Spleen (tissue), 11 donors: ENCODE data around the gene WDR77. TPM values are rescaled to one million over a fixed set of nuclear protein-coding genes. Genes with fewer than 3 reads are reported as not detected.

Experiments used
- DNase-seq: peaks from one replicate; pipeline ENCODE4 v3.0.0-alpha.2; 2020
- H3K27ac ChIP-seq, 8 donors: fragments of 200-600 bp; sonication (generic) in 7 of 8; 1 replicate in 4 of 8; 2 replicates in 4 of 8; pipeline versions ENCODE4 v1.5.0 to v1.8.0; 2016 to 2021; ENCODE audit warnings: inconsistent platforms in 4 of 8, mild to moderate bottlenecking in 4 of 8, moderate library complexity in 1 of 8
- H3K27me3 ChIP-seq, 7 donors: fragments of 200-600 bp; sonication (generic) in 6 of 7; replicated peaks in 1 of 7; 1 replicate in 4 of 7; 2 replicates in 3 of 7; pipeline versions ENCODE4 v1.5.0 to v1.8.0; 2016 to 2021; ENCODE audit warnings: inconsistent platforms in 3 of 7, mild to moderate bottlenecking in 1 of 7
- H3K36me3 ChIP-seq, 6 donors: fragments of 200-600 bp; sonication (generic) in 5 of 6; 1 replicate in 4 of 6; 2 replicates in 2 of 6; pipeline versions ENCODE4 v1.5.0 to v1.8.0; 2016 to 2021; ENCODE audit warnings: inconsistent platforms in 2 of 6
- H3K4me1 ChIP-seq, 6 donors: fragments of 200-600 bp; sonication (generic) in 5 of 6; 1 replicate in 3 of 6; 2 replicates in 3 of 6; pipeline versions ENCODE4 v1.5.0 to v1.8.0; 2016 to 2021; ENCODE audit warnings: inconsistent platforms in 3 of 6
- H3K4me3 ChIP-seq, 8 donors: fragments of 200-600 bp; sonication (generic) in 7 of 8; 1 replicate in 4 of 8; 2 replicates in 4 of 8; pipeline versions ENCODE4 v1.5.0 to v1.8.0; 2016 to 2021; ENCODE audit warnings: inconsistent platforms in 4 of 8, mild to moderate bottlenecking in 4 of 8, moderate library complexity in 2 of 8
- H3K9me3 ChIP-seq, 8 donors: fragments of 200-600 bp; sonication (generic) in 7 of 8; 1 replicate in 4 of 8; 2 replicates in 4 of 8; pipeline versions ENCODE4 v1.5.0 to v1.8.0; 2016 to 2021; ENCODE audit warnings: inconsistent platforms in 4 of 8
- CTCF ChIP-seq, 11 experiments: fragments of 200-600 bp in 7 of 11; fragments of 450-650 bp in 4 of 11; sonication (generic) in 4 of 11; IDR thresholded peaks in 8 of 11; conservative IDR thresholded peaks in 3 of 11; 1 replicate in 7 of 11; 2 replicates in 4 of 11; pipeline versions ENCODE4 v1.4.0 to v1.8.0; 2016 to 2021; ENCODE audit warnings: antibody characterized with exemption in 11 of 11, inconsistent platforms in 4 of 11, mild to moderate bottlenecking in 1 of 11
- POLR2A ChIP-seq, 3 donors: fragments of 450-650 bp; IDR thresholded peaks; one replicate each; pipeline ENCODE4 v1.5.1; 2017; ENCODE audit warnings: antibody characterized with exemption in 3 of 3, mild to moderate bottlenecking in 1 of 3
- POLR2AphosphoS5 ChIP-seq, 3 donors: sonication (generic); formaldehyde crosslinking; IDR thresholded peaks; one replicate each; pipeline ENCODE4 v1.5.1; 2017; ENCODE audit warnings: antibody characterized with exemption in 3 of 3
- WGBS, 5 donors: extraction: QIAGEN DNeasy Blood & Tissue Kit in 3 of 5; methylation state at CpG; one replicate each; pipeline versions ENCODE4 v1.1.5 to v1.1.7; 2013 to 2018; 5-methylcytosine and 5-hydroxymethylcytosine counted together
- intact Hi-C: fragments of 100-400 bp; cut with DNase I; formaldehyde crosslinking; loops from one replicate; pipeline ENCODE4 v1.15.0; 2023; ENCODE audit warnings: low total_unique reads
- polyA plus RNA-seq, 3 donors: library from polyadenylated mRNA; stranded (reverse); fragments of 200-250 nt; gene quantifications; one replicate each; pipeline ENCODE4 v1.2.1, GENCODE V29; 2013
- total RNA-seq, 7 donors: library from RNA; depleted of rRNA in 3 of 7; stranded (reverse); fragments of >200 nt in 3 of 7; fragmentation: NEBNext Ultra II Directional in 4 of 7; extraction: Animal tissue kit (Norgen Biotek cat#: 25700) in 4 of 7; gene quantifications; one replicate each; pipeline versions ENCODE4 v1.1.0 to v1.2.1, GENCODE V29; 2016 to 2021
- donor health status: healthy with polysubstance abuse.
- donor health status: DM: no; HTN: no; CAD: no; lungs with moderate emphysema.
- donor health status: DM: no; HTN: no; CAD: no.
- donor health status: Bipolar disorder and iron deficiency.
- donor health status: healthy.
- donor health status: DM: no; HTN: no; CAD: no.
- donor health status: DM: yes; HTN: yes; CAD: no.

The WDR77 gene
- total and polyA plus RNA-seq, 10 donors = 24.8 to 36.6 (median 33.1) TPM

- no peak for DNase-seq
- Histone ChIP-seq H3K27me3 (no peaks in the 10 kb centered on the region), H3K4me1 (no peaks in the 10 kb centered on the region), H3K36me3 (peaks cover 0 to 20% (median 0%) of the 10 kb centered on the region in 6 donors), H3K4me3 (no peak overlapping the region), H3K27ac (no peak overlapping the region), H3K9me3 (no peaks in the 10 kb centered on the region)
- intact Hi-C loops = no loop called here
- TF ChIP-seq POLR2AphosphoS5 (IDR thresholded peaks at IDR 0.05) (no peak), CTCF (IDR thresholded peaks at IDR 0.05 in 8 of 11, conservative IDR thresholded peaks at IDR 0.05 in 3 of 11) (no peak), POLR2A (IDR thresholded peaks at IDR 0.05) (no peak)
- 82 to 91% (median 87%) methylated on average over 13 of the region's 13 CpGs for WGBS, 5 donors
These were observed 26.3 kb downstream of the WDR77 start for GRCh38 chr1:111422546-111423391.

GRCh38 chr1:111420377-111420776 lies 28.7 kb downstream of the WDR77 start:
- Histone ChIP-seq H3K27me3 (no peaks in the 10 kb centered on the region), H3K4me1 (no peaks in the 10 kb centered on the region), H3K27ac (no peak overlapping the region), H3K4me3 (no peak overlapping the region), H3K36me3 (peaks cover 0 to 27% (median 0%) of the 10 kb centered on the region in 6 donors), H3K9me3 (no peaks in the 10 kb centered on the region)
- no peak for TF ChIP-seq POLR2AphosphoS5 (IDR thresholded peaks at IDR 0.05)
- no peak for TF ChIP-seq CTCF (IDR thresholded peaks at IDR 0.05 in 8 of 11, conservative IDR thresholded peaks at IDR 0.05 in 3 of 11)
- no peak for TF ChIP-seq POLR2A (IDR thresholded peaks at IDR 0.05)
- 82 to 87% (median 82%) methylated on average over 5 of the region's 5 CpGs for WGBS, 5 donors
- intact Hi-C loops = no loop called here
- no peak for DNase-seq

- Histone ChIP-seq H3K4me1 (no peaks in the 10 kb centered on the region), H3K27ac (no peak overlapping the region), H3K36me3 (peaks cover 0 to 40% (median 0%) of the 10 kb centered on the region in 6 donors), H3K4me3 (no peak overlapping the region), H3K9me3 (no peaks in the 10 kb centered on the region), H3K27me3 (no peaks in the 10 kb centered on the region)
- TF ChIP-seq POLR2AphosphoS5 (IDR thresholded peaks at IDR 0.05) = no peak
- TF ChIP-seq POLR2A (IDR thresholded peaks at IDR 0.05) = no peak
- TF ChIP-seq CTCF (IDR thresholded peaks at IDR 0.05 in 8 of 11, conservative IDR thresholded peaks at IDR 0.05 in 3 of 11) = no peak
- WGBS, 5 donors = 93 to 100% (median 95%) methylated on average over 1 of the region's 1 CpG
- intact Hi-C loops = no loop called here
- DNase-seq = no peak
These were observed 30.0 kb downstream of the WDR77 start for GRCh38 chr1:111419037-111419436.

- Histone ChIP-seq H3K27me3 (no peaks in the 10 kb centered on the region), H3K27ac (no peak overlapping the region), H3K9me3 (no peaks in the 10 kb centered on the region), H3K36me3 (peaks cover 0 to 40% (median 0%) of the 10 kb centered on the region in 6 donors), H3K4me3 (no peak overlapping the region), H3K4me1 (no peaks in the 10 kb centered on the region)
- intact Hi-C loops = no loop called here
- WGBS, 5 donors = 86 to 100% (median 92%) methylated on average over 1 of the region's 1 CpG
- TF ChIP-seq CTCF (IDR thresholded peaks at IDR 0.05 in 8 of 11, conservative IDR thresholded peaks at IDR 0.05 in 3 of 11) = no peak
- TF ChIP-seq POLR2AphosphoS5 (IDR thresholded peaks at IDR 0.05) = no peak
- TF ChIP-seq POLR2A (IDR thresholded peaks at IDR 0.05) = no peak
- no peak for DNase-seq
These were observed 31.3 kb downstream of the WDR77 start for GRCh38 chr1:111417755-111418154.
